Lower leg skin (tissue), 3 donors: ENCODE measurements around the gene SLC12A3.

ENCODE experiments used
- POLR2A ChIP-seq, 2 donors: fragments of 450-650 bp; IDR thresholded peaks; one replicate each; pipeline ENCODE4 v1.6.1; 2016 to 2017; ENCODE audit warnings: antibody characterized with exemption in 2 of 2, mild to moderate bottlenecking in 1 of 2, moderate library complexity in 1 of 2
- TF ChIP-seq, protein P1 (sequence below), 3 donors: fragments of 450-650 bp; IDR thresholded peaks; one replicate each; pipeline ENCODE4 v1.5.1; 2016; ENCODE audit warnings: antibody characterized with exemption in 3 of 3, mild to moderate bottlenecking in 3 of 3, moderate library complexity in 2 of 3

DNA sequence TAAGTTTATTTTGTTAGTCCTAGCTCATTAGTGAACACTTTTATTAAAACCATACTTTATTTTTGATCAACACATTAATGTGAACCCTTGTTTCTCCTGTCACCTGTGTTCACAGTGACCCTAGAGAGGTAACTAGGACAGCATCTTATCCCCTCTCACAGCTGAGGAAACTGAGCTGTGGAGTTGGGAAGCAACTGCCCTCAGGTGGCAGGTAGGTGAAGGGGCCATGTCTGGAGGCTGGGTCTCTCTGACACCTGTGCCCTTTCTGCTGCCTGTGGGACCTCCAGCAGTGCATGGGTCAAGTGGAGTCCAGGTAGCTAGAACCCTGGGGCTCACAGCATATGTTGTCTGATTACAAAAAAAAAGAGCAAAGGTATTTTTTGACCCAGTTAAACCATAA, 22.9 kb upstream of the SLC12A3 start:
- TF ChIP-seq, protein P1, sequence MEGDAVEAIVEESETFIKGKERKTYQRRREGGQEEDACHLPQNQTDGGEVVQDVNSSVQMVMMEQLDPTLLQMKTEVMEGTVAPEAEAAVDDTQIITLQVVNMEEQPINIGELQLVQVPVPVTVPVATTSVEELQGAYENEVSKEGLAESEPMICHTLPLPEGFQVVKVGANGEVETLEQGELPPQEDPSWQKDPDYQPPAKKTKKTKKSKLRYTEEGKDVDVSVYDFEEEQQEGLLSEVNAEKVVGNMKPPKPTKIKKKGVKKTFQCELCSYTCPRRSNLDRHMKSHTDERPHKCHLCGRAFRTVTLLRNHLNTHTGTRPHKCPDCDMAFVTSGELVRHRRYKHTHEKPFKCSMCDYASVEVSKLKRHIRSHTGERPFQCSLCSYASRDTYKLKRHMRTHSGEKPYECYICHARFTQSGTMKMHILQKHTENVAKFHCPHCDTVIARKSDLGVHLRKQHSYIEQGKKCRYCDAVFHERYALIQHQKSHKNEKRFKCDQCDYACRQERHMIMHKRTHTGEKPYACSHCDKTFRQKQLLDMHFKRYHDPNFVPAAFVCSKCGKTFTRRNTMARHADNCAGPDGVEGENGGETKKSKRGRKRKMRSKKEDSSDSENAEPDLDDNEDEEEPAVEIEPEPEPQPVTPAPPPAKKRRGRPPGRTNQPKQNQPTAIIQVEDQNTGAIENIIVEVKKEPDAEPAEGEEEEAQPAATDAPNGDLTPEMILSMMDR (IDR thresholded peaks at IDR 0.05) = no peak
- TF ChIP-seq POLR2A (IDR thresholded peaks at IDR 0.05) = no peak
